Fibroblast of skin of right biceps (primary cell): Measurements from ENCODE around the gene IFNAR2.
"Not testable (repeated sequence)": the region's sequence is repeated elsewhere in the genome, so short reads cannot be mapped to it uniquely, and the experiment has no call there.

Experiments
- DNase-seq: peaks from one replicate; pipeline ENCODE4 v3.0.0-alpha.2; 2013

IFNAR2 gene

DNA sequence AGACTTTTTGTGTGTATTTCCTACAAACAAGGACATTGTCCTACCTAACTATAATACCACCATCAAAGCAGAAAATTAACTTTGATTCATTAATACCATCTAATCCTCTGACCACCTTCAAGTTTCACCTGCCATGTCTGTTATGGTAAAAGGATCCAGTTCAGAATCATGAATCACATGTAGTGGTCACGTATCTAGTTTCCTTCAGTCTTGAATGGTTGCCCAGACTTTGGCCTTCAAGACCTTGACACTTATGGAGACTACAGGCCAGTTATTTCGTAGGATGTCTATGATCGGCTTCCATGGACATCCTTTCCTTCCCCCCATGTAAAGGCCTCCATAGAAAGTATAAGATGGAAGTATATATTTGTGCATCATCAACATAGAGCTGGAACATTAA, 10.4 kb upstream of the IFNAR2 start:
- no peak for DNase-seq

DNA sequence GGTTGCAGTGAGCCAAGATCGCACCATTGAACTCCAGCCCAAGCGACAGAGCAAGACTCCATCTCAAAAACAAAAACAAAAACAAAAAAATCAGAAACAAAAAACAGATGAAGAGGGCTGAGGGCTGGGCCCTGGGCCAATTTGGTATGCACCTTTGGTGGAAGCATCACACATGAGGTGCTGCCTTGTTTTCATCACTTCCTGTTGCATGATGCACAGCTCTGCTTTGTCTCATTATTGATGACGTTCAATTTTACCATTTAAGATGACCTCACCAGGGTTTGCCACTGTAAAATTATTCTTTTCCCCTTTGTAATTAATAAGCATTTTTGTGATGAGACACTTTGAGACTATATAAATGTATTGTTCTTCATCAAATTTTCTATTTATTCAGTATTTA, 9.8 kb upstream of the IFNAR2 start:
- DNase-seq: no peak

DNA sequence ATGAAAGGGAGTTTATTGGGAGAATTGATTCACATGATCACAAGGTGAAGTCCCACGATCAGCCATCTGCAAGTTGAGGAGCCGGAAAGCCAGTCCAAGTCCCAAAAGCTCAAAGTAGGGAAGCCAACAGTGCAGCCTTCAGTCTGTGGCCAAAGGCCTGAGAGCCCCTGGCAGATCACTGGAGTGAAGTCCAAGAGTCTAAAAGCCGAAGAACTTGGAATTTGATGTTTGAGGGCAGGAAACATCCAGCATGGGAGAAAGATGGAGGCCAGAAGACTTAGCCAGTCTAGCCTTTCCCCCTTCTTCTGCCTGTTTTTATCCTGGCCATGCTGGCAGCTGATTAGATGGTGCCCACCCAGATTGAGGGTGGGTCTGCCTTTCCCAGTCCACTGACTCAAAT, 4.4 kb upstream of the IFNAR2 start:
- not testable (repeated sequence) for DNase-seq

DNA sequence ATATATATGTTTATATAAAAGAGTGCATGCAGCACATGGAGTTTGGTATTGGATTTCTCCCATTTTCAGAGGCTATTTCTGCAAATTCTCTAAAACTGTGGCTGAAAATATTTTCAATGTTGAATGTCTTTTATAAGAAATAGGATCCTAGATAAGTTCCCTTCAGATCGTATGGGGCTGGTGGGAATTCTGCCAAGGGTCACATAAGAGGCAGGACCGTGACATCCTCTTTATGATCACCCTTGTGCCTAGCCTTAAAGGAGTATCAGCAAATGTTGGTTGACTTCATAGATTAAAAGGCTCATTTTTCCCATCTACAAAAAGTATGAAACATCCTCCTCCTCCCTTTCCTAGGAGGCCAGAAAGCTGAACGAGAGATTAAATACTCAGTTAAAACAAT, 1.3 kb upstream of the IFNAR2 start:
- DNase-seq: no peak

DNA sequence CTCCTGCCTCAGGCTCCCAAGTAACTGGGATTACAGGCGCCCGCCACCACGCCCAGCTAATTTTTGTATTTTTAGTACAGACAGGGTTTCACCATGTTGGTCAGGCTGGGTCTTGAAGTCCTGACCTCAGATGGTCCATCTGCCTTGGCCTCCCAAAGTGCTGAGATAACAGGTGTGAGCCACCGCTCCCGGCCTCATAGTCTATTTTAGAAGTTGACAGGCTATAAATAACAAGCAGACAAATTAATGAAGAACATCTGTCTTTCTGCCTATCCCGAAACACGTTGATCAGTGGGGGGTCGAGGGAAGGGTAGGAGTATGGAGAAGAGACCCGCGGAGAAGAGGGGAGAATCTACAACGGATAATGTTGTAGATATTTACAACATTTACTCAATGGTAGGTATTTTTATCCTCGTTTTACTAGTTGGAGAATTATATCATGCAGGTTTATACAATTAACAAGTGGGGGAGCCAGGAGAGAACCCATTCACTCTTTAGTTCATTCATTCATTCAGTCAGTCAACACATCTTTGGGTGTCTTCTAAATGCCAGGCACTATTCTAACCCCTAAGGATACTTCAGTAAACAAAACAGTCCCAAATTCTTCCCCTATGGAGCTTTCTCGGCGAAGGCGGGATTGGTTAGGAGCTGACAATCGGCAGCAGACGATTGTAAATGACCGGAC, 497 bp upstream of the IFNAR2 start:
- no peak for DNase-seq

DNA sequence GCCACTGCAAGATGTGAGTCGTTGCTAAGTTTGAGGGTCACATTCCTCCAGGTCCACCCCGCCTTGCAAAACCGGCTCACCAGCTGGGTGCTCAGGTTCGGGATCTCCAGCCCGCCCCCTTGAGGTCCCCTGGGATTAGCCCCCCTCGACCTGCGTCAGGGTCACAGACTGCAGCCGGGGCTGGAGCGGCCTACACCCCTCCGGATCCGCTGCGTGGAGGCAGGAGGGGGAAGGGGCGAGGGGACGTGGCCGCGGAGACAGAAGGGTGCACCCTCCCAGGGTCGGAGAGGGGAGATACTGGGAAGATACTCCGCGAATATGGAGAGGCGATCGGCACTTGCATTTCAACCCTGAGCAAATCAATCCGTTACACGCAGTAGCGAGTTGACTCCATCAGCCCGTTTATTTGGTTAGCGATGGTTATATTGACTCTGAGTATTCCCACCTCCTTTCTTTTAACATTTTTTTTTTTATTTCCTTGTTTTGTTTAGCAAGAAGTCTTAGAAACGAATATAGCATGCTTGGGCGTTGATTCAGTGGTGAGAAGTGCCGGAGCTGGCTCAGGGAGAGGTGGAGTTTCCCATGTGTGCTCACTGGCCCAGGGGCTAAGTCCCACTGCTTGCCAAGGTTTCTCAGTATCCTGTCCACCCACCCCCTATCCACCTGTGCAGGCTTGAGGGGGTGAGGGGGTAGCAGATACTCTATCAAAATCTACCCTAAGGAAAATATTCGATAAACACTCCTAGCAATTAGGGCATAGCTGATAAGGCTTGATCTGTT, 997 bp downstream of the IFNAR2 start:
- peak; percentile 60 for DNase-seq

DNA sequence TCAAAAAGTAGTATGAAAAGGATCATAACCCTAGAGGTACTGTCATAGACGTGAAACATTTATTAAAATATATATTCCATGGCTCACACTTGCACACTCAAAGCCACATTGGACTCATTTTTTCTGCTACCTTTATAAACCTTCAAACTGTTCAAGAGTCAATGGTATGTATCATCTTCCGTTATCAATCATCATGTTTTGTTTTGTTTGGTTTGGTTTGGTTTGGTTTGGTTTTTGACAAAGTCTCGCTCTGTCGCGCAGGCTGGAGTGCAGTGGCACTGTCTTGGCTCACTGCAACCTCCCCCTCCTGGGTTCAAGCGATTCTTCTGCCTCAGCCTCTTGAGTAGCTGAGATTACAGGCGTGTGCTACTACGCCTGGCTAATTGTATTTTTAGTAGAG, 1.8 kb downstream of the IFNAR2 start:
- DNase-seq: no peak

DNA sequence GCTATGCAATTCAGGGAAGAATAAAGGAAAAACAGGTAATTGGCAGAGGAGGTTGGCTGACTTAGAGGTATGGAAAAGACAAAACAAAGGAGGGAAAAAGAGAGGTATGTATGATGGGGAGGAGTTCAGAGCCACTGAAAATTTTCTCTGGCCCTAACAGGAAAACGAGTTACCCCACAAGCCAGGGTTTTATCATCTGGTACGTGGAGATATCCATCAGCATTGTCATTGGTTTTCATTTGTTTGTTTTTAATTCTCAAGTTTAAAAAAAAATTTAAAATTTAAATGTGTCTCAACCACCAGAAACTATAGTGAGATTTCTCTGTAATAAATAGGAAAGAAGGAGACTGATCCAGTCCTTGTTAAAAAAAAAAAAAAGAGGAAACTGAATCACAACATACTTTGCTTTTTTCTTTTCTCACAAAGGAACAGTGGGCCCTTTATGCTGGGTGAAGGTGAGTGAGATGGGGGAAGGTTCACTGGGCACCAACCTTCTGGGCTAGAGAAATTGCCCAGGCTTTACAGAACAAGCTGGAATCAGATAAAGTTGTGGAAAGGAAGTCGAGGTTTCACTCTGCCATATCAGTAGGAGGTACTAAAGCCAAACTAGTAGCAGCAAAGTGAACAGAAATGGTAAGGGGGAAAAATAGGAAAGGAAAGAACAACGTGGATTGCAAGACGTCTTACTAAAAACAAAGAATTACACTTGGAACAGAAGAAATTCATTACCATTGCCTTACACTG, 2.7 kb downstream of the IFNAR2 start:
- no peak for DNase-seq

DNA sequence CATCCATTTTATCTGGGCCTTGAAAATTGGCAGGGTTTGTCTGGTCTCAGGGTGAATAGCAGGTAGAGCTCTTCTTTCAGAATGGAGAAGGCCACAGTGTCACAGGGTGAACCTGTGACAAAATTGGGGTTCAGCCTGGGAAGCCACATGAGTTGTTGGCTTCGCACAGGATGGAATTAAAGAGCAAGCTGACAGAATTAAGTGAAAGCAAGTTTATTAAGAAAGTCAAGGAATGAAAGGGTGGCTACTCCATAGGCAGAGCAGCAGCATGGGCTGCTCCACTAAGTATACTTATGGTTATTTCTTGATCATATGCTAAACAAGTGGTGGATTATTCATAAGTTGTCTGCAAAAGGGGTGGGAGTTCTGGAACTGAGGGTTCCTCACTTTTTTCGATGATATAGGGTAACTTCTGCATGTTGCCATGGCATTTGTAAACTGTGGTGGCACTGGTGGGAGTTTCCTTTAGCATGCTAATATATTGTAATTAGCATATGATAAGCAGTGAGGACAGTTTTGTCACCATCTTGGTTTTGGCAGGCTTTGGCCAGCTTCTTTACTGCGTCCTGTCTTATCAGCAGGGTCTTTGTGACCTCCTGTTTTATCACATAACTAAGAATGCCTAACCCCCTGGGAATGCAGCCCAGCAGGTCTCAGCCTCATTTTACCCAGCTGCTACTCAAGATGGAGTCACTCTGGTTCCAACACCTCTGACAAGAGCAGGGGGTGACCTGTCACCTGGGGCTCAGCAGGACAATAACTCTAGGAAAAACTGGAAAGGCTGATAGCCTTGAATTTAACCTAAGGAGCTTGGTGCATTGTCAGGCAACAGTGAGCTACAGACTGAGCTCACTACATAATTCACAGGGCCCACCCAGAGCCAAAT, 5.1 kb downstream of the IFNAR2 start:
- DNase-seq: no peak

DNA sequence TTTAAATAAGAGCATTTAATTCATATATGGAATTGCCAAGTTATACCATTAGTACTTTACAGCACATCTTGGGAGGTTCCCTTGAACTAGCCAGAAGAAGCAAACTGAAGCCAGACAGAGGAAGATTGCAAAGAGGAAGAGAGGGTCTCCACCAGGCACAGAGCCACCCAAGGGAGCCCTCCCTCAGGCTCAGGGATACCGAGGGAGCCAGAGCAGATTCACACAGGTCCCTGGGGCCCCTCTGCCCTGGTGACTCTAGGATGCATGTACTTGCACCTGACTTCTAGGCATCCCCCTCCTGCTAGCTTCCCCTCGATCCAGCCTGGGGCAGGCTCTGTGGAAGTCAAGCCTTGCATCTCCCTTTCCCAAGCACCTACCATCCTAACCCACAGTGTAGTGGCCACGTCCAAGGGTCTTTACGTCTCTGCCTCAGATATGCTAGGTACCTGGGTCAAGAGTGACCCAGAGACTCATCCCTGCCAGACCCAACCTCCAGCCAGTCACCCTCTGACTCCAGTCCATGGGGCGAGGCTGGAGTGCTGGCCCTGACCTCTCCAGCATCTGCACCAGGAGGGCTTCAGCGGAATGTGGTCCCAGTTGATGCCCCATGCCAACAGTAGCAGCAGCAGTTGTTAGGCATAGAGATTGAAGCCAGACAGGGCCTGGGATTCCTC, 6.4 kb downstream of the IFNAR2 start:
- DNase-seq: no peak

DNA sequence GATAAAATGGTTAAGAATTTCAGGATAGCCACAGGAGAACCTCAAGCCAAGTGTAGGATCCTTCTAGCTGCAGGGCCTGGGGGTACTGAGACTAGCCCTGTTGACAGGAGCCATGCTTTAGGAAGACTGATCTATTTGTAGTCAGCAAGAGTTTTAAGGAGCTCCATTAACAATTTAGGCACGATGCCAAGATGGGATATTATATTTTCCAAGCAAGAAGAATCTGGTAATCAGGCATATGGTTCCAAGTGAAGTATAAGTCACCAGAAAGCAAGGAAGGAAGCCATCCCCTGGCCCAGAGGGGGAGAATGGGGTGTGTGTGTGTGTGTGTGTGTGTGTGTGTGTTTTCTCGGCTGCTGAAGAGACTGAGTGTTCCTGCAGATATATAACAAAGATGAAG, 7.0 kb downstream of the IFNAR2 start:
- peak; percentile 66 for DNase-seq

DNA sequence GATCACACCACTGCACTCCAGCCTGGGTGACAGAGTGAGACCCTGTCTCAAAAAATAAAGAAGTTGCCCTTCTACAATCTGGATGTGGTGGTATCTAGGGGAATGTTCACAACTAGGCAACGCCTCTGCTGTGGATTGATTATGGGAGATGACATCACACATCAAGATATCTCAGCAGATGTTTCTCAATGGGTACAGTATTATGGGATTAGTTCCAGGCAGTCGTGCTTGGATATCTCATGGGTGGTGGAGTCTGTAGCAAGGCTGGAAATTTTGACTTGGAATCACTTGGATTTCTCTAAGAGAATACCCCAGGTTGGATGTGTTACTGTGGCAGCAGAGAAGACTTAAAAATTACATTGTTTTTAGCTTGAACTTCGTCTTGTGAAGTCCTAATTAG, 7.7 kb downstream of the IFNAR2 start:
- no peak for DNase-seq

DNA sequence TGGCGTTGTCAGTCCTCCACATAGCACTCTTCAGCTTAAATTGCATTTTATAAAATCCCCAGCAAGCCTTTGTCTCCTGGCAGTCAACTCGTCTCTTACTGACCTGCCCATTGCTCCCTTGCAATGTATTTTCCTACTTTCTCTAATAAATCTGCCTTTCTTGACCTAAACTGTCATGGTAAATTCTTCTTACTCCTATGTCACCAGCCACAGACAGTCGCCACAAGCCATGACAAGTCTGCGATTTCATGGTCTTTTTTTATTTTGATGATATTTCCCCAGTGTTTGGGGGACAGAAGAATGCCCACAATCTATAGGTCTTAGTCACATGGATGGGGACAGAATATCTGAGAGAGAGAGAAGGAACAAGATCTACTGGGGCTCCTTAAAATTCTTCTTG, 8.4 kb downstream of the IFNAR2 start:
- DNase-seq: peak; percentile 58

DNA sequence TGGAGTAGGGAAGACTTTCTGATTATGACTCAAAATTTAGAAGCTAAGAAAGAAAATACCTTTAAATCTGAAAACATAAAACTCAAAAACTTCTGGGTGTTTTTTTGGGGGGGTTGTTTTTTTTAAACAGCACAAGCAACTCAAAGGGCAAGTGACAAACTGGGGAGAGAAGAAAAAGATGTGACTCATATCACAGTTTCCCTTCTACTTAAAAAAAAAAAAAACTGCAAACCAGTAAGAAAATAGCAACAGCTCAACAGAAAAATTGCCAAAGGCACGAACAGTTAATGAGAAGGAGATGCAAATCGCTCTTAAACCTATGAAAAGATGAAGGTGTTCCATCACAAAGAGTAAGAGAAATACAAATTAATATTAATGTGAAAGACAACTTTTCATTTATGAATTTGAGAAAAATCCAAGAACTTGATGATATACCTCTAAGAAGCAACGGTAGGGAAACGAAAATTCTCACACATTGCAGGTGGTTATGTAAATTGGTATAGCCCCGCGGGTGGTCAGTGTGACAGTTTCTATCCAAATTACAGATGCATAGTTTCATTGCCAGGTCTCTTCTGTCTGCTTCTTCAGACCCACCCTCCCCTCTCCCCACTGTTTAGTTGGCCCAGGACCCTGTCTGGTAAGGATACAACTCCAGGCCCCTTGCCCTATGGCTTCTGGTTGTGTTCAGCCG, 9.0 kb downstream of the IFNAR2 start:
- DNase-seq: peak; percentile 6

DNA sequence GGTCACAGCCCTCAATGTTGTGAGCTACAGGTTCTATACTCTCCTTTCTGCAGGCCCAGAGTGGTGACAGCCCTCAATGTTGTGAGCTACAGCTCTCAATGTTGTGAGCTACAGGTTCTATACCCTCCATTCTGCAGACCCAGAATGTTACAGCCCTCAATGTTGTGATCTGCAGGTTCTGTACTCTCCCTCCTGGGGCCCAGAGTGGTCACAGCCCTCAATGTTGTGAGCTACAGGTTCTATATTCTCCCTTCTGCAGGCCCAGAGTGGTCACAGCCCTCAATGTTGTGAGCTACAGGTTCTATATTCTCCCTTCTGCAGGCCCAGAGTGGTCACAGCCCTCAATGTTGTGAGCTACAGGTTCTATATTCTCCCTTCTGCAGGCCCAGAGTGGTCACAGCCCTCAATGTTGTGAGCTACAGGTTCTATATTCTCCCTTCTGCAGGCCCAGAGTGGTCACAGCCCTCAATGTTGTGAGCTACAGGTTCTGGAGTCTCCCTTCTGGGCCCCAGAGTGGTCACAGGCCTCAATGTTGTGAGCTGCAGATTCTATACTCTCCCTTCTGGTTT, 9.9 kb downstream of the IFNAR2 start:
- DNase-seq: not testable (repeated sequence)

DNA sequence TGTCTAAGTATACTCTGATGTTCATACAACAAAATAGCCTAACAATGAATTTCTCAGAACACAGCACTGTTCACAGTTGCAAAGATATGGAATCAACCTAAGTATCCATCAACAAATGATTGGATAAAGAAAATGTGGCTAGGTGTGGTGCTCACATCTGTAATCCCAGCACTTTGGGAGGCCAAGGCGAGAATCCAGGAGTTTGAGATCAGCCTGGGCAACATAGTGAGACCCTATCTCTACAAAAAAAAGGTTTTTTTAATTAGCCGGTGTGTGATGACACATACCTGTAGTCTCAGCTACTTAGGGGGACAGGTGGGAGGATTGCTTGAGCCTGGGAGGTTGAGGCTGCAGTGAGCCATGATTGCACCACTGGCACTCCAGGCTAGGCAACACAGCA, 10.7 kb downstream of the IFNAR2 start:
- DNase-seq: no peak

DNA sequence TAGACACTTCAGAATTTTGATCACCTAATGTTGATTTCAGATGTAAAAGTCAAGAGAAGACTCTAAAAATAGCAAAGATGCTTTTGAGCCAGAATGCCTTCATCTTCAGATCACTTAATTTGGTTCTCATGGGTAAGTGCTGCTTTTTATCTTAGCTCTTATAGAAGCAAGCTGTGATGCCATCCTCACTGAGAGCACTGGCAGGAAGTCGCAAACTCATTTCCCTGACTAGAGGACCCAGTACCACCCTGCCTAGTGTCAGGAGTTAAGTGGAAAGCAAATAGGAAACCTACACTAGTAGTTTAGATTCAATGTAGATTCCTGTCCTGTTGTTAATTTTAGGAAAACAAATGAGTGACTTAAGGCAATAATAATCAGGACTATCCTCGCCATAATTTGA, 12.1 kb downstream of the IFNAR2 start:
- no peak for DNase-seq

DNA sequence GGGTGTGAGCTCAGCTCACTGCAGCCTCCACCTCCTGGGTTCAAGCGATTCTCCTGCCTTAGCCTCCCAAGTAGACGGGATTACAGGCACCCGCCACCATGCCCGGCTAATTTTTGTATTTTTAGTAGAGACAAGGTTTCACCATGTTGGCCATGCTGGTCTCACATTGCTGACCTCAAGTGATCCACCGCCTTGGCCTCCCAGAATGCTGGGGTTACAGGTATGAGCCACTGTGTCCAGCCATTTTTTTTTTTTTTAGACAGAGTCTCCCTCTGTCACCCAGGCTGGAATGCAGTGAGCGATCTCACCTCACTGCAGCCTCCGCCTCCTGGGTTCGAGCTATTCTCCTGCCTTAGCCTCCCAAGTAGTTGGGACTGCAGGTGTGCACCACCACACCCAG, 13.1 kb downstream of the IFNAR2 start:
- DNase-seq: not testable (repeated sequence)

DNA sequence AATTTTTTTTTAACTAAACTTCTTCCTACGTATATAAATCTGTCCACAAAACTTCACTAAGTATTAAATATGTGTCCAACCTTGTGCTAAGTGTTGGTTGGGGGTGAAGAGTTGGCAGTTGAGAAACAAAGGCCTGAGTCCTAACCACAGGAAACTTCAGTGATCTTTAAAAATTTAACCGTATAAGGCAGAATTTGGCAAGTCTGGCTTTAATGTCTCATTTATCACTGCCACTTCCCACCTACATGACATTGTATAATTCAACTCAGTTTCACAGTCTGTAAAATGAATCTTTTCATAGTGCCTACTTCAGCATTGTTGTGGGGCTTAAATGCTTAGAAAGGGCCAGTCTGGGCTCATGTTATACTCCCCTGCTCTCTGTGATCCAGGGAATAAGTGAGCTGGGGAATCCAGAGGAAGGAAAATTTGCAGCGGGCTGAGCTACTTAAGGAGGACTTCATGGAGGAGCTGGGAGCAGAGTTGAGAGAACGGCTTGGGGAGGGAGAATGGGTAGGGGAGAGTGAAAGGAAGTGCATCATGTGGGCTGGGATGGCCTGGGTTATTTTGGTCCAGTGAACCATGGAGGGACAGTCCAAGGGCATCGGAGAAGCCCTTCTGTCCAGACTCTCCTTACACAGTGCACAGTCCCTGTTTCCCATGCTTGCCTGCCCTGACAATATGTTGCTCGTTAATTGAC, 14.5 kb downstream of the IFNAR2 start:
- no peak for DNase-seq

DNA sequence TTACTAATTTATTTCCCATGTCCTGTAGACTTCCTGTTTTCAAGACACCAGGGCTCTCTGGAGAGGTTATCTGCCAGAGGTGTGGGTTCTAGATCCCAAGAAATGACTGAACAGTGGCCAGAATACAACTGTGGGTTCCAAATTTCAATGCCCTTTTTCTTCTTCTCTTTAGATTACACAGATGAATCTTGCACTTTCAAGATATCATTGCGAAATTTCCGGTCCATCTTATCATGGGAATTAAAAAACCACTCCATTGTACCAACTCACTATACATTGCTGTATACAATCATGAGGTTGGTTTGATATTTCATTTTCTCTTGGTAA, 15.0 kb downstream of the IFNAR2 start:
- DNase-seq: no peak
